ENCODE results near the gene NCSTN.
"Not testable (repeated sequence)": the region's sequence is repeated elsewhere in the genome, so short reads cannot be mapped to it uniquely, and the experiment has no call there.

NCSTN gene

DNA sequence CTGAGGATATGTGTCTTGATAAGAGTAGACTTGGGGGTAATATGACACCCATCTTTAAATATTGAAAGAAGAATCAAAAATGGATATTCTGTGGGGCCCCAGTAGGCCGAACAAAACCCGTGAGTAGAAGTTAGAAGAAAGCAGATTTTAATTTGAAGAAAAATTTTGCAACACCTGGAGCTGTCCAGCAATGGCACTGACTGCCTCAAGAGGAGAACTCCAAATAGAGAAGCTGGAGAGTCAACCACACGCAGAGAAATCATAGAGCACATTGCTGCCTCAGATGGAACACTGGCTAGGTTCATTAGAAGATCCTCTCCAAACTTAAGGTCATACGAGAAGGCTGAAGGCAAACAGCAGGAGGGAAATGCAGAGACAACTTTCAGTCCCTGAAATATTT, 30.5 kb downstream of the NCSTN start:
- no peak for DNase-seq

GRCh38 chr1:160374306-160375110, 31.3 kb downstream of the NCSTN start:
- no peak for DNase-seq

- no peak for DNase-seq
Observed at GRCh38 chr1:160375788-160376524, 32.8 kb downstream of the NCSTN start.

DNA sequence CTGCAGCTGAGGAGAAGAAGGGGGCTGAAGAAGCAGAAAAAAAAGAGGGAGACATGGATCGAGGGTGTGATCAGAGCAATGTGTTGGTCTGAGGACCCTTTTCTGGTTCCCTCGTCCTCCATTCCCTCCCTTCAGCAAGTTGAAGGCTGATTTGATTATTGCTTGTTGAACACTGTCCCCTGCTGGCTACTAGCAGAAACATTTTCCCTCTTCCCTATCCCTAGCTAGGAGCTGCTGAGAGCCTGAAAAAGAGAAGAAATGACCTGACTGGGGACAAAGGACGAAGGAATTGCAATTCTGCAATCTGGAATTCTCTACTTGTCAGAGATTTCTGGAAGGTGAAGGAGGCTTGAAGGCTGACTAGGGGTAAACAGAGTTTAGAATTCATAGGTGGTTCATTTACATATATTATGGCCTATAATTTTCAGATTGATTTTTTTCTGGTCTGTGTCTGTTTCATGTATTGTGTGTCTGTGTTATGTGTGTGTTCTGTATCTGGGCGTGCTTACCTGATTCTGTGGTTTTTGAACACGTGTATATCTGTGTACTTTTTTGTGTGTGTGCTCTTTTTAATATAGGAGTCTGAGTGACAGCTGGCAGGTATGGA, 33.4 kb downstream of the NCSTN start:
- DNase-seq, result no peak

DNA sequence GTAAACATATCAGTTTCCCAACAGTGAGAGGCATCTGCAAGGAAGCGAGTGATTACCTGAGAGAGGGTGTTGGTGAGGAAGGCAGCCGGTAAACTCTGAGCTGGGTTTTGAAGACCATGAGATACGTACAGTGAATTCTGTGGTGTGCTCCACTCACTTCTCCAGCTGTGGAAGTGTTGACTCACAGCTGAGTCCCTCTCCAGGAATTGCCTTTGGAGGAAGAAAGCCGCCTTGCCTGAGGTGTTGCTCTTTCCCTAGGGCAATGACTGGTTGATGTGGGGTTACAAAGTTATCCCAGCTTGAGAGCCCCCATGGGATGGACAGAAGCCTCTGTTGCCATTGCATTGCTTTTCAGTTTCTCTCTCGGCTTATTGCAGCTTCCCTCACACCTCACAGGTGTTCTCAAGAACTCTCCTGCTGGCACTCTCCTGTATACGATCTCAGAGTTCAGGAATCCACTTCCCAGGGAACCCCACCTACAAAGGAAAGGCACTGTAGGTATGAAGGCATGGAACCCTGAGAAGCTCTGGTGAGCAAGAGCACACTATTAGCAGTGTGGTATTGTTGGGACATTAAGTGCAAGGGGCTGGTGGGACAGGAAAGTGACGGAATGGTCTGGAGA, 34.5 kb downstream of the NCSTN start:
- DNase-seq, result no peak

DNA sequence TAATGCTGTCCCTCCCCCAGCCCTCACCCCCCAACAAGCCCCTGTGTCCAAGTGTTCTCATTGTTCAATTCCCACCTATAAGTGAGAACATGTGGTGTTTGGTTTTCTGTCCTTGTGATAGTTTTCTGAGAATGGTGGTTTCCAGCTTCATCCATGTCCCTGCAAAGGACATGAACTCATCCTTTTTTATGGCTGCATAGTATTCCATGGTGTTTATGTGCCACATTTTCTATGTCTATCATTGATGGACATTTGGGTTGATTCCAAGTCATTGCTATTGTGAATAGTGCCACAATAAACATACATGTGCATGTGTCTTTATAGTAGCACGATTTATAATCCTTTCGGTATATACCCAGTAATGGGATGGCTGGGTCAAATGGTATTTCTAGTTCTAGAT, 41.6 kb downstream of the NCSTN start:
- DNase-seq, result not testable (repeated sequence)

DNA sequence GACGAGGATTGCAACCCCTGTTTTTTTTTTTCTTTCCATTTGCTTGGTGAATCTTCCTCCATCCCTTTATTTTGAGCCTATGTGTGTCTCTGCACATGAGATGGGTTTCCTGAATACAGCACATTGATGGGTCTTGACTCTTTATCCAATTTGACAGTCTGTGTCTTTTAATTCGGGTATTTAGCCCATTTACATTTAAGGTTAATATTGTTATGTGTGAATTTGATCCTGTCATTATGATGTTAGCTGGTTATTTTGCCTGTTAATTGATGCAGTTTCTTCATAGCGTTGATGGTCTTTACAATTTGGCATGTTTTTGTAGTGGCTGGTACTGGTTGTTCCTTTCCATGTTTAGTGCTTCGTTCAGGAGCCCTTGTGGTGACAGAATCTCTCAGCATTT, 45.2 kb downstream of the NCSTN start:
- DNase-seq, result not testable (repeated sequence)

DNA sequence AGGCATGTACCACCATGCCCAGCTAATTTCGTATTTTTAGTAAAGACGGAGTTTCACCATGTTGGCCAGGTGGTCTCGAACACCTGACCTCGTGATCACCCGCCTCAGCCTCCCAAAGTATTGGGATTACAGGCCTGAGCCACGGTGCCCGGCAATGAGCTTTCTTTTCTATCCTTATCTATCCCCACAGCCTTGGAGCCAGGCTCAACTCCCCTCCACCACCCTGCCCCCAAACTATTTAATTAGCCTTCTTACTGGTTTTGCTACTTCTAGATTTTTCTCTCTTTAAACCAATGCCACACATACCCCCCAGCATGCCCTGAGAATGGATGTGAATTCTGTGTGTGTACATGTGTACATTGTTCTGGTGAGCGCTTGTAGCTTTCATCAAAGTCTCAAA, 51.5 kb downstream of the NCSTN start:
- DNase-seq, result no peak

GRCh38 chr1:160397651-160398050, 54.5 kb downstream of the NCSTN start:
- DNase-seq, result no peak

- DNase-seq, result no peak
Observed at GRCh38 chr1:160398823-160399222, 55.6 kb downstream of the NCSTN start.

DNA sequence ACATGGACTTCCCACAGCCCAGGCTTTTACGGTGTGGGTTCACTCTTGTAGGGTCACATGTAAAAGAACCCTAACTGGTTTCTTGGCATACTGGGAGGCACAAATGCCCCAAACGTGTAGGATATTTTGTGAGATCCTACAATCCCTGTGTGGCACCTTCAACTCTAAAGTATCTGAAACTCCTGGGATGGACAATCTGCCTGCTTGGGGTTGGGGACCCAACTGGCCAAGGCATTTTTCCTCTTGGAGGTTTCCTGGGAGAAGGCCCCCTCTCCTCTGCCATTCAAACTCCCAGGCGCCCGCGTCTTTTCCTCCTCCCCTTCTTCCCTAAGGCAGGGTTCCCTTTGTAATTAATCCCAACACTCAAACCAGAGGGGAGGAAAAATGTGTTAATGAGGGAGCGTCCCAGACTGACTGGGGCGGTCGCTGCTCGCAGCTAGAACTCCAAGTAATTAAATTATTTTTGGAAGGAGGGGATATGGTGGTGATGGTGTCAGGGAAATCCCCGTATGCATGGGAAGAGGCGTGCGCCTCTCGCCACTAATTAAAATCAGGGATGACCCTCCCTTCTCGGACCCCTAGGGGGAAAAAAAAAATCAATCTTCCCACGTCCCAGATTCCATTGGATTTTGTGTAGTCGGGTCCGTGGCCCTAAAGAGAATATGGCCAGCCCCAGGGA, 56.5 kb downstream of the NCSTN start:
- no peak for DNase-seq

DNA sequence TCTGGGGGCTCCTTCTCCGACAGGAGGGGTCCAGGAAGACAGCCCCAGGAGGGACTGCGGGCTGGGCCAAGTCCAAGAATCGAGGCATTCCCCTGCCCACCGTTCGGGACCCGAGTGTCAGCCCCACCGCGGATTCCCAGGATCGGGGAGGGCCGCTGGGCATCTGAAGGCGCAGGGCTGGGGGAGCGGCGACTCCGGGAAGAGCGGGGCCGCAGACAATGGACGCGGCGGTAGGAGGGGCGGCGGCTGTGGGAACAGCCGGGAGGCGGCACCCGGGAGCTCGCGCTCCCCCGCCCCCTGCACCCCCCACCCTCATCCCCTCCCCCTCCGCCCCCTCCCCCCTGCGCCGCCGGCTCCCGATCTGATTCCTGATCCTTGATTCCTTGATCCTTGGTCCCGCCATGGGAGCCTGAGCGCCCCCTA, 57.1 kb downstream of the NCSTN start, which contains the start of gene VANGL2:
VANGL2 (plus strand) TSS at position 342 of the 423 bp plus-strand sequence. CDS start 15,274 bp downstream, outside the sequence.
- peak; percentile 56 for DNase-seq

- DNase-seq, result no peak
Observed at GRCh38 chr1:160400646-160401486, 57.7 kb downstream of the NCSTN start.

DNA sequence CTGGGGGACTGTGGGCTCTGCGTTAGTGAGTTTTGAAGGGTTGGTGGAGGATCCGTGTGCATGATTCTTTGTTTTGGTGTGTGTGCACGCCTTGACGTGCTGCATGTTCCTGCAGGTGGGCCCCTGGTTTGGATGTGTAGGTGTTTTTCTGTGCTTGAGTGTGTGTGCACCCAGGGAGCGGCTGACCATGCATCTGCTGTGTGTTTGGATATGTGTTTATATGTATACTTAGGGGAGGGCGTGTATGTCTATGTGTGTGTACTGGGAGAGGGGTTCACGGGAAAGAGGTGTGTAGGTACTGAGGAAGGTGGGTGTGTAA, 58.3 kb downstream of the NCSTN start:
- no peak for DNase-seq

GRCh38 chr1:160402001-160402795, 59.0 kb downstream of the NCSTN start:
- no peak for DNase-seq

GRCh38 chr1:160403244-160403643, 60.1 kb downstream of the NCSTN start:
- no peak for DNase-seq

DNA sequence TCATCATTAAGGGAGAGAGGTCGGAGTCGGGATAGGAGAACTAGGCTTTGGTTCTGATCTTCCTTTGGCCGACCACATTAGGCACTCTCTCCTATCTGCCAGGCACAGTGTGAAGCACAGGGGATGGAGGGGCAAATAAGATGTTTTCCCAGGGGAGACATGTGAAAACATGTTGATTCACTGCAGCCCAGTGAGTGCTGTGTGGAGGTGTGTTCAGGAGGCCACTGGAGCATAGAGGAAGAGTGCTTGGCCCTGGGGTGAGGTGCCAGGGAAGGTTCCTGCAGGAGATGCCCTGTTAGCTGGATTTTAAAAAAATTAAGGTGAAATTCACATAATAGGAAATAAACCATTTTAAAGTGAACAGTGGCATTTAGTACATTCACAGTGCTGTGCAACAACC, 60.9 kb downstream of the NCSTN start:
- DNase-seq, result no peak

- DNase-seq, result no peak
Observed at GRCh38 chr1:160405331-160405877, 62.2 kb downstream of the NCSTN start.

GRCh38 chr1:160406131-160406968, 63.2 kb downstream of the NCSTN start:
- no peak for DNase-seq
